Measurements from ENCODE around the gene MEX3B. TPM values are rescaled to one million over a fixed set of nuclear protein-coding genes. Genes with fewer than 3 reads are reported as not detected.

Gene MEX3B
- total and polyA plus RNA-seq, 9 of the 15 experiments (the other 6 are each of a cell fraction or from before 2014, with no cell fraction given), result 0.94 to 12.8 (median 3.6) TPM

DNA sequence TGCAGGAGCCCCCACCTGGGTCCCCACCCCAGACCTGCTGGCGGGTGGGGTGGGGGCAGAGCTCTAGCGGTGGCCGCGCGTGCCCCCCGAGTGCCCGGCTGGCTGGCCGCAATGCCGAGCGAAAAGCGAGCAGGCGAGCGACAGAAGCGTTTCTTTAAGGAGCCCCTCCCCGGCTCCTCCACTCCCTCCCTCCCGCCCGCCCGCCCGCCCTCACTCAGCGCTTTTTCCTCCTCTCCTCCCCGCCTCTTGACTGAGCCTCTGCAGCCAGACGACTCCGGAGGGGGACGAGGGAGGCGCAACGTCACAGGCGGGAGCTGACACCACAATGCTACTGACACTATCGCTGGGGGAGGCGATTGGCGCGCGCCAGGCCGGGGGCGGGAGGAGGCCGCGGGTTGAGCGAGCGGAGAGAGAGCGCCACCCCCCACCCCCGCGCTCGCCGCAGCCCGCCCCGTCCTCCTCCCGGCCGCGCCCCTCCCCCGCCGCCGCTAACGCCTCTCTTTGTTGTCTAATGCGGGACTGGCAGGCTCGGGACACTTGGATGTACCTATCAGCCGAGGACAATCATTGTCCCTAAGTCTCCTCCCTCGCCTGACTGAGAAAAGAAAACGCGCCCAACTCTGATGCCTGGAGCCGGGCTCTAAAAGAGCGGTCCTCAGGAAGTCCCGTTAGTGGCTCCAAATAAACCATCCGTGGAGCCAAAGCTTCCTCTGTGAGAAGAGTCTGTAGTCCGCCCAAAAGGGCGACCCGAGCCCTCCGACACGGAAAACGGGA is at the start of gene MEX3B (continued):
- TF ChIP-seq MYNN (IDR thresholded peaks at IDR 0.05) (no peak), MYNN (CRISPR knock-in tag; IDR thresholded peaks at IDR 0.05) (no peak), SRSF9 (IDR thresholded peaks at IDR 0.05; ENCODE audit: borderline replicate concordance, low read depth, low read length) (no peak), NFYB (IDR thresholded peaks at IDR 0.05; ENCODE audit: extremely low read depth, insufficient read length) (peak; percentile 35), NRF1 (conservative IDR thresholded peaks at IDR 0.05 in 1 of 2, IDR thresholded peaks at IDR 0.05 in 1 of 2) (no peak), ZC3H8 (IDR thresholded peaks at IDR 0.05) (no peak), EP300 (IDR thresholded peaks at IDR 0.05; ENCODE audit: low read length) (peak; percentile 40; the same call in 1 of the 2 replicates), SOX6 (IDR thresholded peaks at IDR 0.05) (peak; percentile 74), FOXJ3 (CRISPR knock-in tag; IDR thresholded peaks at IDR 0.05) (no peak), HDAC2 (IDR thresholded peaks at IDR 0.05) (peak; percentile 64; the same call in 1 of the 2 replicates), GATAD2B (IDR thresholded peaks at IDR 0.05; ENCODE audit: borderline replicate concordance) (no peak), KDM4B (IDR thresholded peaks at IDR 0.05; ENCODE audit: borderline replicate concordance in 2 of 2, low read depth in 1 of 2) (no peak), ZNF57 (CRISPR knock-in tag; IDR thresholded peaks at IDR 0.05) (no peak), NFIC (IDR thresholded peaks at IDR 0.05) (no peak), ZNF707 (CRISPR knock-in tag; conservative IDR thresholded peaks at IDR 0.05) (no peak), POLR2B (IDR thresholded peaks at IDR 0.05; ENCODE audit: low read depth, partially characterized antibody) (peak; percentile 40), HBP1 (CRISPR knock-in tag; IDR thresholded peaks at IDR 0.05) (no peak), SMARCA4 (IDR thresholded peaks at IDR 0.05) (peak; percentile 43; the same call in 1 of the 2 replicates)
- TF ChIP-seq, protein P1, sequence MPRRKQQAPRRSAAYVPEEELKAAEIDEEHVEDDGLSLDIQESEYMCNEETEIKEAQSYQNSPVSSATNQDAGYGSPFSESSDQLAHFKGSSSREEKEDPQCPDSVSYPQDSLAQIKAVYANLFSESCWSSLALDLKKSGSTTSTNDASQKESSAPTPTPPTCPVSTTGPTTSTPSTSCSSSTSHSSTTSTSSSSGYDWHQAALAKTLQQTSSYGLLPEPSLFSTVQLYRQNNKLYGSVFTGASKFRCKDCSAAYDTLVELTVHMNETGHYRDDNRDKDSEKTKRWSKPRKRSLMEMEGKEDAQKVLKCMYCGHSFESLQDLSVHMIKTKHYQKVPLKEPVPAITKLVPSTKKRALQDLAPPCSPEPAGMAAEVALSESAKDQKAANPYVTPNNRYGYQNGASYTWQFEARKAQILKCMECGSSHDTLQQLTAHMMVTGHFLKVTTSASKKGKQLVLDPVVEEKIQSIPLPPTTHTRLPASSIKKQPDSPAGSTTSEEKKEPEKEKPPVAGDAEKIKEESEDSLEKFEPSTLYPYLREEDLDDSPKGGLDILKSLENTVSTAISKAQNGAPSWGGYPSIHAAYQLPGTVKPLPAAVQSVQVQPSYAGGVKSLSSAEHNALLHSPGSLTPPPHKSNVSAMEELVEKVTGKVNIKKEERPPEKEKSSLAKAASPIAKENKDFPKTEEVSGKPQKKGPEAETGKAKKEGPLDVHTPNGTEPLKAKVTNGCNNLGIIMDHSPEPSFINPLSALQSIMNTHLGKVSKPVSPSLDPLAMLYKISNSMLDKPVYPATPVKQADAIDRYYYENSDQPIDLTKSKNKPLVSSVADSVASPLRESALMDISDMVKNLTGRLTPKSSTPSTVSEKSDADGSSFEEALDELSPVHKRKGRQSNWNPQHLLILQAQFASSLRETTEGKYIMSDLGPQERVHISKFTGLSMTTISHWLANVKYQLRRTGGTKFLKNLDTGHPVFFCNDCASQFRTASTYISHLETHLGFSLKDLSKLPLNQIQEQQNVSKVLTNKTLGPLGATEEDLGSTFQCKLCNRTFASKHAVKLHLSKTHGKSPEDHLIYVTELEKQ (CRISPR knock-in tag; IDR thresholded peaks at IDR 0.05), result no peak
- TF ChIP-seq, protein P2, sequence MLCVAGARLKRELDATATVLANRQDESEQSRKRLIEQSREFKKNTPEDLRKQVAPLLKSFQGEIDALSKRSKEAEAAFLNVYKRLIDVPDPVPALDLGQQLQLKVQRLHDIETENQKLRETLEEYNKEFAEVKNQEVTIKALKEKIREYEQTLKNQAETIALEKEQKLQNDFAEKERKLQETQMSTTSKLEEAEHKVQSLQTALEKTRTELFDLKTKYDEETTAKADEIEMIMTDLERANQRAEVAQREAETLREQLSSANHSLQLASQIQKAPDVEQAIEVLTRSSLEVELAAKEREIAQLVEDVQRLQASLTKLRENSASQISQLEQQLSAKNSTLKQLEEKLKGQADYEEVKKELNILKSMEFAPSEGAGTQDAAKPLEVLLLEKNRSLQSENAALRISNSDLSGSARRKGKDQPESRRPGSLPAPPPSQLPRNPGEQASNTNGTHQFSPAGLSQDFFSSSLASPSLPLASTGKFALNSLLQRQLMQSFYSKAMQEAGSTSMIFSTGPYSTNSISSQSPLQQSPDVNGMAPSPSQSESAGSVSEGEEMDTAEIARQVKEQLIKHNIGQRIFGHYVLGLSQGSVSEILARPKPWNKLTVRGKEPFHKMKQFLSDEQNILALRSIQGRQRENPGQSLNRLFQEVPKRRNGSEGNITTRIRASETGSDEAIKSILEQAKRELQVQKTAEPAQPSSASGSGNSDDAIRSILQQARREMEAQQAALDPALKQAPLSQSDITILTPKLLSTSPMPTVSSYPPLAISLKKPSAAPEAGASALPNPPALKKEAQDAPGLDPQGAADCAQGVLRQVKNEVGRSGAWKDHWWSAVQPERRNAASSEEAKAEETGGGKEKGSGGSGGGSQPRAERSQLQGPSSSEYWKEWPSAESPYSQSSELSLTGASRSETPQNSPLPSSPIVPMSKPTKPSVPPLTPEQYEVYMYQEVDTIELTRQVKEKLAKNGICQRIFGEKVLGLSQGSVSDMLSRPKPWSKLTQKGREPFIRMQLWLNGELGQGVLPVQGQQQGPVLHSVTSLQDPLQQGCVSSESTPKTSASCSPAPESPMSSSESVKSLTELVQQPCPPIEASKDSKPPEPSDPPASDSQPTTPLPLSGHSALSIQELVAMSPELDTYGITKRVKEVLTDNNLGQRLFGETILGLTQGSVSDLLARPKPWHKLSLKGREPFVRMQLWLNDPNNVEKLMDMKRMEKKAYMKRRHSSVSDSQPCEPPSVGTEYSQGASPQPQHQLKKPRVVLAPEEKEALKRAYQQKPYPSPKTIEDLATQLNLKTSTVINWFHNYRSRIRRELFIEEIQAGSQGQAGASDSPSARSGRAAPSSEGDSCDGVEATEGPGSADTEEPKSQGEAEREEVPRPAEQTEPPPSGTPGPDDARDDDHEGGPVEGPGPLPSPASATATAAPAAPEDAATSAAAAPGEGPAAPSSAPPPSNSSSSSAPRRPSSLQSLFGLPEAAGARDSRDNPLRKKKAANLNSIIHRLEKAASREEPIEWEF (CRISPR knock-in tag; IDR thresholded peaks at IDR 0.05), result no peak
